K562 (cell line): ENCODE data around the gene GUK1. TPM values are rescaled to one million over a fixed set of nuclear protein-coding genes. Genes with fewer than 3 reads are reported as not detected.

ENCODE experiments used
- CHCHD3 ChIP-seq: fragments of 250-450 bp; sonication (Bioruptor Pico); IDR thresholded peaks from 2 replicates; pipeline ENCODE4 v2.1.2; 2022; ENCODE audit warnings: mild to moderate bottlenecking
- ETS2 ChIP-seq: IDR thresholded peaks from 2 replicates; pipeline ENCODE4 v1.6.1; 2016; ENCODE audit warnings: borderline replicate concordance, missing genetic modification characterization, mild to moderate bottlenecking, moderate library complexity, missing compliant biosample characterization; ENCODE audit not compliant: poor library complexity, severe bottlenecking
- FOXP1 ChIP-seq: sonication (generic); formaldehyde crosslinking; IDR thresholded peaks from 2 replicates; pipeline ENCODE4 v1.8.0; 2022; ENCODE audit warnings: mild to moderate bottlenecking, missing genetic modification reagents
- GTF2A2 ChIP-seq: IDR thresholded peaks from 2 replicates; pipeline ENCODE4 v1.6.1; 2016; ENCODE audit warnings: mild to moderate bottlenecking, missing genetic modification characterization, missing compliant biosample characterization
- HNRNPK ChIP-seq: fragments of 200-400 bp; formaldehyde crosslinking; IDR thresholded peaks from one replicate; pipeline ENCODE4 v1.6.1; 2018; ENCODE audit warnings: mild to moderate bottlenecking, low read depth, low read length; ENCODE audit not compliant: poor library complexity, severe bottlenecking
- PHF8 ChIP-seq: fragments of 200-600 bp; sonication (generic); IDR thresholded peaks from 2 replicates; pipeline ENCODE4 v1.6.1; 2012; ENCODE audit warnings: mixed run types, mild to moderate bottlenecking, inconsistent platforms, low read length, moderate library complexity, borderline replicate concordance
- RBM17 ChIP-seq: fragments of 200-400 bp; formaldehyde crosslinking; IDR thresholded peaks from 2 replicates; pipeline ENCODE4 v1.6.1; 2017; ENCODE audit warnings: low read depth, mild to moderate bottlenecking, low read length, borderline replicate concordance
- ZBTB7A ChIP-seq: IDR thresholded peaks from 2 replicates; pipeline ENCODE4 v1.6.1; 2011; ENCODE audit warnings: low read depth, mild to moderate bottlenecking, low read length, moderate library complexity, borderline replicate concordance; ENCODE audit not compliant: control insufficient read depth
- ZNF133 ChIP-seq: fragments of 250-450 bp; sonication (Bioruptor Pico); IDR thresholded peaks from 2 replicates; pipeline ENCODE4 v1.4.0; 2020; ENCODE audit warnings: mild to moderate bottlenecking
- ZNF239 ChIP-seq: fragments of 250-450 bp; sonication (Bioruptor Pico); IDR thresholded peaks from 2 replicates; pipeline ENCODE4 v1.4.0; 2020; ENCODE audit warnings: mild to moderate bottlenecking
- ZNF316 ChIP-seq: fragments of 450-650 bp; IDR thresholded peaks from 2 replicates; pipeline ENCODE4 v1.6.1; 2016
- ZNF561 ChIP-seq: fragments of 450-650 bp; formaldehyde crosslinking; conservative IDR thresholded peaks from 2 replicates; pipeline ENCODE4 v1.4.0; 2020; ENCODE audit warnings: mild to moderate bottlenecking, moderate library complexity
- ZNF57 ChIP-seq: fragments of 450-650 bp; formaldehyde crosslinking; IDR thresholded peaks from 2 replicates; pipeline ENCODE4 v1.4.0; 2020; ENCODE audit warnings: mild to moderate bottlenecking, moderate library complexity
- ZNF75A ChIP-seq: fragments of 450-650 bp; formaldehyde crosslinking; IDR thresholded peaks from 2 replicates; pipeline ENCODE4 v1.4.0; 2020; ENCODE audit warnings: mild to moderate bottlenecking
- polyA plus RNA-seq, 8 experiments: library from polyadenylated mRNA; depleted of rRNA in 4 of 8; stranded (reverse) in 5 of 8; unstranded in 3 of 8; fragments of >200 nt; fragmentation: Nextera tagmentation in 2 of 8; fragmentation: Illumina TruSeq in 1 of 8; extraction: Ambion mirVana in 2 of 8; extraction: Trizol in 1 of 8; gene quantifications; 2 replicates each; pipeline versions ENCODE4 v1.2.1 to v1.2.3, GENCODE V29; 2011 to 2014; ENCODE audit warnings: inconsistent platforms in 1 of 8, missing spikeins in 1 of 8
- total RNA-seq, 7 experiments: library from RNA; depleted of rRNA in 6 of 7; stranded (reverse); fragments of >200 nt in 6 of 7; fragmentation: Illumina TruSeq in 2 of 7; extraction: Trizol in 2 of 7; gene quantifications; 2 replicates each; pipeline versions ENCODE4 v1.2.1 to v1.2.3, GENCODE V29; 2011 to 2021; ENCODE audit warnings: low replicate concordance in 1 of 7
- TF ChIP-seq, protein P1 (sequence below): fragments of 250-450 bp; sonication (Bioruptor Pico); IDR thresholded peaks from 2 replicates; pipeline ENCODE4 v1.8.0; 2022; ENCODE audit warnings: moderate library complexity, mild to moderate bottlenecking, inconsistent platforms
- TF ChIP-seq, protein P2 (sequence below): sonication (generic); formaldehyde crosslinking; IDR thresholded peaks from 2 replicates; pipeline ENCODE4 v1.8.0; 2023; ENCODE audit warnings: missing genetic modification reagents, mild to moderate bottlenecking, borderline replicate concordance
- TF ChIP-seq, protein P3 (sequence below), 2 experiments: fragments of 150-350 bp in 1 of 2; IDR thresholded peaks; 2 replicates each; pipeline ENCODE4 v1.6.1; 2012 to 2016; ENCODE audit warnings: low read depth in 2 of 2, low read length in 2 of 2, mild to moderate bottlenecking in 1 of 2, moderate library complexity in 1 of 2
- TF ChIP-seq, protein P4 (sequence below): fragments of 250-450 bp; sonication (Bioruptor Pico); IDR thresholded peaks from 2 replicates; pipeline ENCODE4 v1.5.0; 2021

The GUK1 gene
- total and polyA plus RNA-seq, 9 of the 15 experiments (the other 6 are each of a cell fraction or from before 2014, with no cell fraction given): 7.0 to 331 (median 132) TPM

DNA sequence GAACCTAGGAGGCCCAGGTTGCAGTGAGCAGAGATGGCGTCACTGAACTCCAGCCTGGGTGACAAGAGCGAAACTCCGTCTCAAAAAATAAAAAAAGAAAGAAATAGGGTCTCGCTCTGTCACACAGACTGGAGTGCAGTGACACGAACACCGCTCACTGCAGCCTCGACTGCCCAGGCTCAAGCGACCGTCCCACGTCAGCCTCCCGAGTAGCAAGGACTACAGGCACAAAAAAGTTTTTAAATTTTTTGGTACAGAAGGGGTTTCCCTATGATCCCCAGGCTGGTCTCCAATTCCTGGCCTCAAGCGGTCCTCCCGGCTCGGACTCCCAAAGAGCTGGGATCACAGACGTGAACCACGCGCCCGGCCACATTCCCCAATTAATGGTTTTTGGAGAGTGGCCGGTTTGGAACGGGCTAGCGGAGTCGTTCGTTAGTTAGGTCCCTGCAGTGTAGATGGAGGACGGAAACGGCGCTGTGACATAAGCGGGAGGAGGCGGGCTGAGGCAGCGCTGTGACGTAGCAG lies 611 bp upstream of the GUK1 start (continued):
- TF ChIP-seq, protein P1, sequence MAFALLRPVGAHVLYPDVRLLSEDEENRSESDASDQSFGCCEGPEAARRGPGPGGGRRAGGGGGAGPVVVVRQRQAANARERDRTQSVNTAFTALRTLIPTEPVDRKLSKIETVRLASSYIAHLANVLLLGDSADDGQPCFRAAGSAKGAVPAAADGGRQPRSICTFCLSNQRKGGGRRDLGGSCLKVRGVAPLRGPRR: 0 out of 2 replicates have a peak, but pooled peaks have one; percentile 63
- TF ChIP-seq ZNF316: peak; percentile 16; the same call in 1 of the 2 replicates
- peak; percentile 30; the same call in 1 of the 2 replicates for TF ChIP-seq FOXP1
- peak; percentile 26; the same call in 1 of the 2 replicates for TF ChIP-seq ZNF57 (CRISPR knock-in tag)
- no peak for TF ChIP-seq ZNF75A
- TF ChIP-seq, protein P2, sequence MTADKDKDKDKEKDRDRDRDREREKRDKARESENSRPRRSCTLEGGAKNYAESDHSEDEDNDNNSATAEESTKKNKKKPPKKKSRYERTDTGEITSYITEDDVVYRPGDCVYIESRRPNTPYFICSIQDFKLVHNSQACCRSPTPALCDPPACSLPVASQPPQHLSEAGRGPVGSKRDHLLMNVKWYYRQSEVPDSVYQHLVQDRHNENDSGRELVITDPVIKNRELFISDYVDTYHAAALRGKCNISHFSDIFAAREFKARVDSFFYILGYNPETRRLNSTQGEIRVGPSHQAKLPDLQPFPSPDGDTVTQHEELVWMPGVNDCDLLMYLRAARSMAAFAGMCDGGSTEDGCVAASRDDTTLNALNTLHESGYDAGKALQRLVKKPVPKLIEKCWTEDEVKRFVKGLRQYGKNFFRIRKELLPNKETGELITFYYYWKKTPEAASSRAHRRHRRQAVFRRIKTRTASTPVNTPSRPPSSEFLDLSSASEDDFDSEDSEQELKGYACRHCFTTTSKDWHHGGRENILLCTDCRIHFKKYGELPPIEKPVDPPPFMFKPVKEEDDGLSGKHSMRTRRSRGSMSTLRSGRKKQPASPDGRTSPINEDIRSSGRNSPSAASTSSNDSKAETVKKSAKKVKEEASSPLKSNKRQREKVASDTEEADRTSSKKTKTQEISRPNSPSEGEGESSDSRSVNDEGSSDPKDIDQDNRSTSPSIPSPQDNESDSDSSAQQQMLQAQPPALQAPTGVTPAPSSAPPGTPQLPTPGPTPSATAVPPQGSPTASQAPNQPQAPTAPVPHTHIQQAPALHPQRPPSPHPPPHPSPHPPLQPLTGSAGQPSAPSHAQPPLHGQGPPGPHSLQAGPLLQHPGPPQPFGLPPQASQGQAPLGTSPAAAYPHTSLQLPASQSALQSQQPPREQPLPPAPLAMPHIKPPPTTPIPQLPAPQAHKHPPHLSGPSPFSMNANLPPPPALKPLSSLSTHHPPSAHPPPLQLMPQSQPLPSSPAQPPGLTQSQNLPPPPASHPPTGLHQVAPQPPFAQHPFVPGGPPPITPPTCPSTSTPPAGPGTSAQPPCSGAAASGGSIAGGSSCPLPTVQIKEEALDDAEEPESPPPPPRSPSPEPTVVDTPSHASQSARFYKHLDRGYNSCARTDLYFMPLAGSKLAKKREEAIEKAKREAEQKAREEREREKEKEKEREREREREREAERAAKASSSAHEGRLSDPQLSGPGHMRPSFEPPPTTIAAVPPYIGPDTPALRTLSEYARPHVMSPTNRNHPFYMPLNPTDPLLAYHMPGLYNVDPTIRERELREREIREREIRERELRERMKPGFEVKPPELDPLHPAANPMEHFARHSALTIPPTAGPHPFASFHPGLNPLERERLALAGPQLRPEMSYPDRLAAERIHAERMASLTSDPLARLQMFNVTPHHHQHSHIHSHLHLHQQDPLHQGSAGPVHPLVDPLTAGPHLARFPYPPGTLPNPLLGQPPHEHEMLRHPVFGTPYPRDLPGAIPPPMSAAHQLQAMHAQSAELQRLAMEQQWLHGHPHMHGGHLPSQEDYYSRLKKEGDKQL (CRISPR knock-in tag): no peak
- TF ChIP-seq, protein P3, sequence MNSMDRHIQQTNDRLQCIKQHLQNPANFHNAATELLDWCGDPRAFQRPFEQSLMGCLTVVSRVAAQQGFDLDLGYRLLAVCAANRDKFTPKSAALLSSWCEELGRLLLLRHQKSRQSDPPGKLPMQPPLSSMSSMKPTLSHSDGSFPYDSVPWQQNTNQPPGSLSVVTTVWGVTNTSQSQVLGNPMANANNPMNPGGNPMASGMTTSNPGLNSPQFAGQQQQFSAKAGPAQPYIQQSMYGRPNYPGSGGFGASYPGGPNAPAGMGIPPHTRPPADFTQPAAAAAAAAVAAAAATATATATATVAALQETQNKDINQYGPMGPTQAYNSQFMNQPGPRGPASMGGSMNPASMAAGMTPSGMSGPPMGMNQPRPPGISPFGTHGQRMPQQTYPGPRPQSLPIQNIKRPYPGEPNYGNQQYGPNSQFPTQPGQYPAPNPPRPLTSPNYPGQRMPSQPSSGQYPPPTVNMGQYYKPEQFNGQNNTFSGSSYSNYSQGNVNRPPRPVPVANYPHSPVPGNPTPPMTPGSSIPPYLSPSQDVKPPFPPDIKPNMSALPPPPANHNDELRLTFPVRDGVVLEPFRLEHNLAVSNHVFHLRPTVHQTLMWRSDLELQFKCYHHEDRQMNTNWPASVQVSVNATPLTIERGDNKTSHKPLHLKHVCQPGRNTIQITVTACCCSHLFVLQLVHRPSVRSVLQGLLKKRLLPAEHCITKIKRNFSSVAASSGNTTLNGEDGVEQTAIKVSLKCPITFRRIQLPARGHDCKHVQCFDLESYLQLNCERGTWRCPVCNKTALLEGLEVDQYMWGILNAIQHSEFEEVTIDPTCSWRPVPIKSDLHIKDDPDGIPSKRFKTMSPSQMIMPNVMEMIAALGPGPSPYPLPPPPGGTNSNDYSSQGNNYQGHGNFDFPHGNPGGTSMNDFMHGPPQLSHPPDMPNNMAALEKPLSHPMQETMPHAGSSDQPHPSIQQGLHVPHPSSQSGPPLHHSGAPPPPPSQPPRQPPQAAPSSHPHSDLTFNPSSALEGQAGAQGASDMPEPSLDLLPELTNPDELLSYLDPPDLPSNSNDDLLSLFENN (IDR thresholded peaks at IDR 0.05; ENCODE audit: low read depth in 2 of 2, low read length in 2 of 2): no peak
- TF ChIP-seq GTF2A2 (tag): no peak
- no peak for TF ChIP-seq ZBTB7A
- TF ChIP-seq RBM17: no peak
- TF ChIP-seq PHF8: peak; percentile 52
- no peak for TF ChIP-seq CHCHD3 (CRISPR knock-in tag)
- 0 out of 2 replicates have a peak, but pooled peaks have one; percentile 40 for TF ChIP-seq ZNF133 (CRISPR knock-in tag)
- TF ChIP-seq, protein P4, sequence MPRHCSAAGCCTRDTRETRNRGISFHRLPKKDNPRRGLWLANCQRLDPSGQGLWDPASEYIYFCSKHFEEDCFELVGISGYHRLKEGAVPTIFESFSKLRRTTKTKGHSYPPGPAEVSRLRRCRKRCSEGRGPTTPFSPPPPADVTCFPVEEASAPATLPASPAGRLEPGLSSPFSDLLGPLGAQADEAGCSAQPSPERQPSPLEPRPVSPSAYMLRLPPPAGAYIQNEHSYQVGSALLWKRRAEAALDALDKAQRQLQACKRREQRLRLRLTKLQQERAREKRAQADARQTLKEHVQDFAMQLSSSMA (CRISPR knock-in tag): no peak
- no peak for TF ChIP-seq ZNF561 (CRISPR knock-in tag)
- TF ChIP-seq ZNF239: peak; percentile 27; the same call in 1 of the 2 replicates
- TF ChIP-seq HNRNPK: no peak
- no peak for TF ChIP-seq ETS2 (tag)
